ENCODE results near the gene CAMKMT. TPM values are rescaled to one million over a fixed set of nuclear protein-coding genes. Genes with fewer than 3 reads are reported as not detected.

Gene CAMKMT
- total and polyA plus RNA-seq, 10 donors: 4.1 to 26.1 (median 11.0) TPM

DNA sequence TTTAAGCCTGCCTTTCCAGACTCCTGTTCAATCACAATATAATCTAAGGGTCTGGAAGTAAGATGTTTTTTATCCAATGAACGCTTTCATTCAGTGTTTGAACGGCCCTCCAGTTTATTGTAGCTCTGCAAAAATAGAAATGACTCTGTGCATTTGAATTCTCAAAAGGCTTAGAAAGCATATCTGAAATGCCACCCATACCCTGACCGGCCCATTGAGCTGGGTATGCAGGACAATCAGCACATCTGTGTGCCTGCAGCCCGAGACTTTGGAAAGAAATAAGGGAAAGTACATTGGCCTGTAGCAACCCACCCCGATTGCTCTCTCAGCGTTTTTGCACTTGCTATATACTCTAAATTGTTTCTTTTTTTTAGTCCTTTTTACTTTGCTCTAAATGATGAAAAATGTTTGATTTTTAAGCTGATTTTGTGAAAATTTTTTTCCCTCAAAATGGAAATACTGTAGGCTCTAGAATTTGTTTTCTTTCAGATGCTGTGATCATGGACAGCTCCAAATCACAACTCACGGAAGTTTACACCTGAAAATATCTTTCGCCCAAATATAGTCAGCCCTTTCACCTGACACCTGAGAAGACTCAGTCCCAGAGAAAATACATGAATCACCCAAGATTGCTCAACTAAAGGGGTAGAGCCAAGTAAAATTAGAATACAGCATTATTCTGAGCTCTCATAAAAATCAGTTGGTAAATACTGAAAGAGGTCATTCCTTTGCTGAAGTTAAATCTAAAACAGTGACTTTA lies 385.3 kb downstream of the CAMKMT start:
- TF ChIP-seq, protein P1, sequence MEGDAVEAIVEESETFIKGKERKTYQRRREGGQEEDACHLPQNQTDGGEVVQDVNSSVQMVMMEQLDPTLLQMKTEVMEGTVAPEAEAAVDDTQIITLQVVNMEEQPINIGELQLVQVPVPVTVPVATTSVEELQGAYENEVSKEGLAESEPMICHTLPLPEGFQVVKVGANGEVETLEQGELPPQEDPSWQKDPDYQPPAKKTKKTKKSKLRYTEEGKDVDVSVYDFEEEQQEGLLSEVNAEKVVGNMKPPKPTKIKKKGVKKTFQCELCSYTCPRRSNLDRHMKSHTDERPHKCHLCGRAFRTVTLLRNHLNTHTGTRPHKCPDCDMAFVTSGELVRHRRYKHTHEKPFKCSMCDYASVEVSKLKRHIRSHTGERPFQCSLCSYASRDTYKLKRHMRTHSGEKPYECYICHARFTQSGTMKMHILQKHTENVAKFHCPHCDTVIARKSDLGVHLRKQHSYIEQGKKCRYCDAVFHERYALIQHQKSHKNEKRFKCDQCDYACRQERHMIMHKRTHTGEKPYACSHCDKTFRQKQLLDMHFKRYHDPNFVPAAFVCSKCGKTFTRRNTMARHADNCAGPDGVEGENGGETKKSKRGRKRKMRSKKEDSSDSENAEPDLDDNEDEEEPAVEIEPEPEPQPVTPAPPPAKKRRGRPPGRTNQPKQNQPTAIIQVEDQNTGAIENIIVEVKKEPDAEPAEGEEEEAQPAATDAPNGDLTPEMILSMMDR (IDR thresholded peaks at IDR 0.05 in 8 of 11, conservative IDR thresholded peaks at IDR 0.05 in 3 of 11): no peak
- TF ChIP-seq POLR2A (IDR thresholded peaks at IDR 0.05) (no peak), POLR2AphosphoS5 (IDR thresholded peaks at IDR 0.05) (no peak)
- 92 to 96% (median 94%) methylated on average over 8 of the region's 8 CpGs for WGBS, 5 donors
- intact Hi-C loops (cut with DNase I; ENCODE audit: low total_unique reads): no loop called here

DNA sequence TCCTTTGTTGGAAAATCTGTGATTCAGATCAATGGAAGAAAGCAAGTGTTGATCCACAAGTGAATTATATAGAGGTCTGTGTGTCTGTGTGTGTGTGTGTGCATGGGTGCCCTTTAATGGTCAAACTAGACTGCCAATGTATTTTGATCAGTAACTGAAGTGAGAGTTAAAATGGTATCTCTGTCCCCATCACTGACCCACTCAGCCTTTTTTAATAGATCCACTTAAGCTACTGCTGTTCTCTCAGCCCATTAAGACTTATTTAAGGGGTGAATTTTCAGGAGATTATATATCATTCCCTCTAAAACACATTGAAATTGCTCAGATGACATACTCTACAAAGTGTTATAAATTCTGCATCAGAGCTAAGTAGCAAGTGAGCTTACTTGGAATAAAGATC lies 386.0 kb downstream of the CAMKMT start:
- DNase-seq: no peak
- Histone ChIP-seq H3K9me3 (no peaks in the 10 kb centered on the region), H3K4me3 (no peak overlapping the region), H3K27me3 (replicated peaks in 1 of 7) (no peaks in the 10 kb centered on the region), H3K27ac (no peak overlapping the region), H3K4me1 (no peaks in the 10 kb centered on the region), H3K36me3 (peaks cover 0 to 8% (median 0%) of the 10 kb centered on the region in 6 donors)
- intact Hi-C loops (cut with DNase I; ENCODE audit: low total_unique reads): no loop called here
- no peak for TF ChIP-seq POLR2A (IDR thresholded peaks at IDR 0.05)
- no peak for TF ChIP-seq POLR2AphosphoS5 (IDR thresholded peaks at IDR 0.05)
- TF ChIP-seq, protein P1 (IDR thresholded peaks at IDR 0.05 in 8 of 11, conservative IDR thresholded peaks at IDR 0.05 in 3 of 11): no peak

More for the DNA sequence above, 385.3 kb downstream of the CAMKMT start:
- Histone ChIP-seq H3K9me3 (no peaks in the 10 kb centered on the region), H3K27me3 (replicated peaks in 1 of 7) (no peaks in the 10 kb centered on the region), H3K4me3 (no peak overlapping the region), H3K36me3 (peaks cover 0 to 8% (median 0%) of the 10 kb centered on the region in 6 donors), H3K4me1 (no peaks in the 10 kb centered on the region), H3K27ac (no peak overlapping the region)
- DNase-seq: no peak

DNA sequence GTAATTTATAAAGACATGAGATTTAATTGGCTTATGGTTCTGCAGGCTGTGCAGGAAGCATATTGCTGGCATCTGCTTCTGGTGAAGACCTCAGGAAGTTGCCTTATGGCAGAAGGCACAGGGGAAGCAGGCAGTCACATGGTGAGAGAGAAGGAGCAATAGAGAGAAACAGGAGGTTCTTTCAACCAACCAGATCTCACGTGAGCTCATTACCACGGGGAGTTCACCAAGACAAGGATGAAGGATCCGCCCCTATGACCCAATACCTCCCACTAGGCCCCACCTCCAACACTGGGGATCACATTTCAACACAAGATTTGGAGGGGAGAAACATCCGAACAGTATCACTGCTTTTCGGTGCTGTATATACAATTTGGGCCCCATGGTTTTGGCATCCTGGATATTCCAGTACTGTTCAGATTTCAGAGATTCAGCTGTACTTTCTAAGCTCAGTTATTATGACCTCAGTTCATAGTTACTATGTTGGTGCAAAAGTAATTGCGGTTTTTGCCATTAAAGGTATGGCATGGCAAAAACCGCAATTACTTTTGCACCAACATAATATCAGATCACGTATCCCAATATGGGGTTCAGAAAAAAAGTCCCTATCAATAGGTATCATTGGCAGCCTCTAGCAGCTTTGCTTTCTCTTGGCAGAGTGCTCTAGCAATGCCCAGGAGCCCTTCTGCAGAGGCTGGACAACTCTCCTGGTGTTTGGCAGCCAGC lies 390.2 kb downstream of the CAMKMT start:
- H3K9me3 ChIP-seq: no peaks in the 10 kb centered on the region
- H3K4me1 ChIP-seq: no peaks in the 10 kb centered on the region
- no peak overlapping the region for H3K4me3 ChIP-seq
- intact Hi-C loops (cut with DNase I; ENCODE audit: low total_unique reads): no loop called here
- DNase-seq: no peak
- H3K27me3 ChIP-seq (replicated peaks in 1 of 7): no peaks in the 10 kb centered on the region
- no peak overlapping the region for H3K27ac ChIP-seq
- H3K36me3 ChIP-seq: peaks cover 0 to 8% (median 0%) of the 10 kb centered on the region in 6 donors
- 70 to 83% (median 76%) methylated on average over 8 of the region's 8 CpGs for WGBS, 5 donors
- TF ChIP-seq POLR2AphosphoS5 (IDR thresholded peaks at IDR 0.05) (no peak), POLR2A (IDR thresholded peaks at IDR 0.05) (no peak)
- TF ChIP-seq, protein P1 (IDR thresholded peaks at IDR 0.05 in 8 of 11, conservative IDR thresholded peaks at IDR 0.05 in 3 of 11): no peak

DNA sequence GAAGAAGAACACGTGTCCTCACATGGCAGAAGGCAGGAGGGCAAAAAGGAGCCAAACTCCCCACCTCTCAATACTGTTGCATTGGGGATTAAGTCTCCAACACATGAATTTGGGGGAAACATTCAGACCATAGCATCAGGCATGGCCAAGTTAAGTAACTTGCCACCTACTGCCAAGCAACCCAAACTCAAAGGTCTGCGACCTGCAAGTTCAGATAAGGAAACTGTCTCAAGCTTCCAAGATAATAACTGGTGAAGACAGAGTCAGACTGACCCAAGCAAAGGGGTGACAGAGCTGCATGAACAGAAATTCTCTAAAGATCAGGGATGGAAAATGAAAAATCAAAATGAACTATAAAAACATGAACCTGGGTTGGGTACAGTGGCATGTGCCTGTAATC lies 391.0 kb downstream of the CAMKMT start:
- H3K27ac ChIP-seq: no peak overlapping the region
- TF ChIP-seq POLR2AphosphoS5 (IDR thresholded peaks at IDR 0.05): no peak
- TF ChIP-seq, protein P1 (IDR thresholded peaks at IDR 0.05 in 8 of 11, conservative IDR thresholded peaks at IDR 0.05 in 3 of 11): no peak
- no peak for TF ChIP-seq POLR2A (IDR thresholded peaks at IDR 0.05)
- WGBS, 5 donors: 91 to 100% (median 98%) methylated on average over 2 of the region's 2 CpGs

More for the DNA sequence above, 391.0 kb downstream of the CAMKMT start:
- no peaks in the 10 kb centered on the region for H3K4me1 ChIP-seq
- no peaks in the 10 kb centered on the region for H3K9me3 ChIP-seq
- H3K4me3 ChIP-seq: no peak overlapping the region
- no peak for DNase-seq
- H3K36me3 ChIP-seq: peaks cover 0 to 8% (median 0%) of the 10 kb centered on the region in 6 donors
- intact Hi-C loops (cut with DNase I; ENCODE audit: low total_unique reads): no loop called here
- H3K27me3 ChIP-seq (replicated peaks in 1 of 7): no peaks in the 10 kb centered on the region

All from spleen (tissue), 11 donors.